ENCODE measurements around the gene KIAA1958. TPM values are rescaled to one million over a fixed set of nuclear protein-coding genes. Genes with fewer than 3 reads are reported as not detected.

The KIAA1958 gene
- total and polyA plus RNA-seq, 2 of the 4 experiments (the other 2 are of a cell fraction): 0.65 to 1.8 TPM

DNA sequence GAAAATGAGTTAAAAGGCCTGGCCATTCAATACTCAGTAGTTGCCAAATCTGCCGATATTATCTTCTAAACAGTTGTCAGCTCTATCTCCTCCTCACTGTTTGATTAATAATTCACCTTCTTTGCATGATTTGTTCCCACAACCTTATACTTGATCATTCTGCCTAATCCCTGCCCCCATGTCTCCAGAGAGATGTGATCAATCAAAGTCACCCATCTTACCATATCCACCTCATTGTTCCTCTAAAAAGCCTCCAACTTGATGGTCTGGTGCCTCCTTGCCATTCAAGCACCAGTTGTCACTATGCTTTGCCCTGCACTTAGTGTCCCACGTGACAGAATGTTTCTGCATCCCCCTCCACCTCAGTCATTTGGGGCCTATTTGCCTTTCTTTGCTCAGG is 41.3 kb downstream of the KIAA1958 start:
- 100% methylated on average over 1 of the region's 2 CpGs; no CpG with 5 or more reads in 1 of the 2 experiments for WGBS, 2 experiments (ENCODE audit: extremely low coverage in 2 of 2, insufficient read length in 1 of 2)
- no peak overlapping the region for H4K91ac ChIP-seq (ENCODE audit: insufficient read depth, low read depth, low read length)
- in situ Hi-C loops (cut with MboI; ENCODE audit: low sequenced_read_pairs): no loop called here

More for the DNA sequence above, 41.3 kb downstream of the KIAA1958 start:
- no peak overlapping the region for H3K23ac ChIP-seq (ENCODE audit: low read depth, low read length)
- no peak overlapping the region for H2AFZ ChIP-seq (replicated peaks; ENCODE audit: low read length, poor library complexity)
- no peak overlapping the region for H3K18ac ChIP-seq (ENCODE audit: low read depth, low read length)
- ATAC-seq (ENCODE audit: low read depth) (no peak), DNase-seq (no peak)
- no peak overlapping the region for H2BK5ac ChIP-seq (ENCODE audit: low read depth, low read length, poor library complexity, severe bottlenecking)
- no peak overlapping the region for H2AK5ac ChIP-seq (ENCODE audit: low read depth, low read length)
- ChIA-PET CTCF (no interaction called here), POLR2A (ENCODE audit: unreplicated experiment) (no interaction called here)
- H3K36me3 ChIP-seq (ENCODE audit: control insufficient read depth, insufficient read depth, low read length): no peaks in the 10 kb centered on the region
- H4K20me1 ChIP-seq (ENCODE audit: insufficient read depth, low read length): no peaks in the 10 kb centered on the region
- H2BK15ac ChIP-seq (ENCODE audit: low read depth, low read length): no peak overlapping the region
- H2BK20ac ChIP-seq (ENCODE audit: low read depth, low read length): no peak overlapping the region
- TF ChIP-seq MAZ (IDR thresholded peaks at IDR 0.05; ENCODE audit: borderline replicate concordance, low read depth, low read length) (no peak), SMC3 (IDR thresholded peaks at IDR 0.05; ENCODE audit: low read depth, low read length) (no peak), MXI1 (IDR thresholded peaks at IDR 0.05; ENCODE audit: borderline replicate concordance, low read depth, low read length) (no peak), MAFK (IDR thresholded peaks at IDR 0.05; ENCODE audit: low read depth, low read length) (no peak), POLR2A (IDR thresholded peaks at IDR 0.05; ENCODE audit: low read depth, low read length) (no peak), NFE2L2 (IDR thresholded peaks at IDR 0.05; ENCODE audit: low read depth, low read length) (no peak), BHLHE40 (IDR thresholded peaks at IDR 0.05; ENCODE audit: low read depth, low read length) (no peak), RCOR1 (IDR thresholded peaks at IDR 0.05; ENCODE audit: insufficient replicate concordance, low read length) (no peak), FOS (IDR thresholded peaks at IDR 0.05; ENCODE audit: low read depth, low read length) (no peak), RFX5 (IDR thresholded peaks at IDR 0.05; ENCODE audit: low read depth, low read length) (no peak), ELK1 (IDR thresholded peaks at IDR 0.05; ENCODE audit: borderline replicate concordance, low read depth, low read length) (no peak)
- TF ChIP-seq, protein P1, sequence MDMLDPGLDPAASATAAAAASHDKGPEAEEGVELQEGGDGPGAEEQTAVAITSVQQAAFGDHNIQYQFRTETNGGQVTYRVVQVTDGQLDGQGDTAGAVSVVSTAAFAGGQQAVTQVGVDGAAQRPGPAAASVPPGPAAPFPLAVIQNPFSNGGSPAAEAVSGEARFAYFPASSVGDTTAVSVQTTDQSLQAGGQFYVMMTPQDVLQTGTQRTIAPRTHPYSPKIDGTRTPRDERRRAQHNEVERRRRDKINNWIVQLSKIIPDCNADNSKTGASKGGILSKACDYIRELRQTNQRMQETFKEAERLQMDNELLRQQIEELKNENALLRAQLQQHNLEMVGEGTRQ (IDR thresholded peaks at IDR 0.05; ENCODE audit: low read depth, low read length): no peak
- H3K9me1 ChIP-seq (ENCODE audit: insufficient read depth, low read length): no peaks in the 10 kb centered on the region
- intact Hi-C loops (cut with micrococcal nuclease): no loop called here
- no peaks in the 10 kb centered on the region for H3K9me3 ChIP-seq (ENCODE audit: control insufficient read depth, insufficient read depth, low read length)
- H3K56ac ChIP-seq (ENCODE audit: extremely low read depth, insufficient read depth, low read length): no peak overlapping the region
- no peak overlapping the region for H3K27ac ChIP-seq (ENCODE audit: insufficient read depth, low read length)
- H3K4me2 ChIP-seq (ENCODE audit: low read depth, low read length): no peak overlapping the region
- no TSS peak for BruUV-seq (replicated peaks)
- H2AK9ac ChIP-seq (replicated peaks; ENCODE audit: low read depth, low read length, poor library complexity): no peak overlapping the region
- no peak overlapping the region for H4K5ac ChIP-seq (ENCODE audit: low read depth, low read length)
- H3K9ac ChIP-seq (ENCODE audit: low read depth, low read length): no peak overlapping the region
- H3K79me1 ChIP-seq (ENCODE audit: low read depth in 1 of 2, low read length in 2 of 2): no peaks in the 10 kb centered on the region
- no peak overlapping the region for H4K8ac ChIP-seq (ENCODE audit: low read depth in 2 of 2, low read length in 2 of 2)
- H3K4me3 ChIP-seq (ENCODE audit: insufficient read depth, low read depth, low read length): no peak overlapping the region
- H3K27me3 ChIP-seq (ENCODE audit: control insufficient read depth, insufficient read depth, low read length): no peaks in the 10 kb centered on the region
- H3K4ac ChIP-seq (ENCODE audit: low read depth, low read length): no peak overlapping the region
- peaks cover 3% of the 10 kb centered on the region for H3K4me1 ChIP-seq (ENCODE audit: control insufficient read depth, insufficient read depth, low read length)
- no peak overlapping the region for H3K14ac ChIP-seq (replicated peaks; ENCODE audit: low read depth, low read length)
- H2BK120ac ChIP-seq (ENCODE audit: low read depth, low read length): no peak overlapping the region
- dilution Hi-C loops (cut with HindIII; ENCODE audit: low sequenced_read_pairs, unreplicated experiment): no loop called here
